GM12878 (cell line): Measurements from ENCODE around the gene SORBS1. TPM values are rescaled to one million over a fixed set of nuclear protein-coding genes. Genes with fewer than 3 reads are reported as not detected.
A peak's percentile ranks its signal among the peaks of the same experiment; 100 is the strongest.

Experiments
- ATAC-seq: fragments of 200-7000 bp; cut with Tn5 transposase; 3 replicates; pipeline ENCODE4 v1.9.1; 2020; ENCODE audit warnings: mild to moderate bottlenecking, moderate library complexity
- BruUV-seq: library from RNA; stranded (reverse); fragments of 400-500 nt; replicated peaks from 2 replicates; lab custom pipeline; 2021; lab: Mats Ljungman, UMichigan
- CTCF ChIA-PET: fragments of 300-600 bp; sonication (Branson Sonifier 250); formaldehyde crosslinking; extraction: SDS; loops from one replicate; lab custom pipeline; 2021; ENCODE audit warnings: inconsistent platforms; lab: Yijun Ruan, JAX
- POLR2A ChIA-PET: fragments of 350-600 bp; formaldehyde crosslinking; extraction: SDS; loops from one replicate; lab custom pipeline; 2021; ENCODE audit warnings: inconsistent platforms; lab: Charles Lee
- RAD21 ChIA-PET: fragments of 300-600 bp; sonication (Branson Sonifier 250); formaldehyde crosslinking; loops from one replicate; lab custom pipeline; 2023; ENCODE audit warnings: antibody characterized with exemption; ENCODE audit not compliant: unreplicated experiment; lab: Charles Lee
- SMC1A ChIA-PET: fragments of 300-600 bp; sonication (Branson Sonifier 250); formaldehyde crosslinking; loops from one replicate; lab custom pipeline; 2023; ENCODE audit not compliant: unreplicated experiment, uncharacterized antibody; lab: Charles Lee
- DNase-seq: peaks from one replicate; pipeline ENCODE4 v3.0.0-alpha.2; 2011; ENCODE audit warnings: low read depth, low spot score
- FAIRE-seq: peaks from 3 replicates; lab custom pipeline; 2011; peaks lifted over from hg19 to GRCh38; lab: Jason Lieb, UNC
- H2AFZ ChIP-seq: 2 replicates; pipeline ENCODE4 v1.6.0; 2011; ENCODE audit warnings: low read depth, low read length, control low read depth; ENCODE audit not compliant: control insufficient read depth
- H3K27ac ChIP-seq: 2 replicates; pipeline ENCODE4 v1.5.1; 2011; ENCODE audit warnings: control low read depth; ENCODE audit not compliant: control insufficient read depth, insufficient read depth
- H3K27me3 ChIP-seq, 2 experiments: replicated peaks in 1 of 2; 2 replicates each; pipeline versions ENCODE4 v1.6.0 to v1.6.1; 2011; ENCODE audit warnings: low read length in 1 of 2; ENCODE audit not compliant: control insufficient read depth in 2 of 2, insufficient read depth in 2 of 2
- H3K36me3 ChIP-seq, 2 experiments: 2 replicates each; pipeline ENCODE4 v1.5.1; 2011; ENCODE audit warnings: low read length in 1 of 2; ENCODE audit not compliant: control insufficient read depth in 2 of 2, insufficient read depth in 2 of 2
- H3K4me1 ChIP-seq: 2 replicates; pipeline ENCODE4 v1.6.1; 2011; ENCODE audit warnings: mild to moderate bottlenecking, low read length, moderate library complexity, mixed read lengths; ENCODE audit not compliant: control insufficient read depth, insufficient read depth
- H3K4me2 ChIP-seq: 2 replicates; pipeline ENCODE4 v1.6.0; 2011; ENCODE audit warnings: control low read depth; ENCODE audit not compliant: control insufficient read depth, insufficient read depth
- H3K4me3 ChIP-seq: fragments of 200-600 bp; sonication (generic); 2 replicates; pipeline ENCODE4 v1.5.1; 2016
- H3K79me2 ChIP-seq: 2 replicates; pipeline ENCODE4 v1.6.0; 2011; ENCODE audit warnings: low read length; ENCODE audit not compliant: control insufficient read depth, insufficient read depth
- H3K9ac ChIP-seq: 2 replicates; pipeline ENCODE4 v1.8.0; 2011; ENCODE audit warnings: low read length, control low read depth, mixed read lengths; ENCODE audit not compliant: control insufficient read depth, insufficient read depth
- H3K9me3 ChIP-seq: replicated peaks from 3 replicates; pipeline ENCODE4 v1.5.1; 2011; ENCODE audit warnings: mild to moderate bottlenecking, low read length; ENCODE audit not compliant: control insufficient read depth, insufficient read depth
- H4K20me1 ChIP-seq: 2 replicates; pipeline ENCODE4 v1.6.0; 2011; ENCODE audit not compliant: control insufficient read depth, insufficient read depth
- BCL11A ChIP-seq: IDR thresholded peaks from 2 replicates; pipeline ENCODE4 v1.6.1; 2011; ENCODE audit warnings: low read depth, low read length
- HCFC1 ChIP-seq: fragments of 150-350 bp; IDR thresholded peaks from 2 replicates; pipeline ENCODE4 v1.6.1; 2014; ENCODE audit warnings: low read length
- HDAC2 ChIP-seq: fragments of 200-600 bp; sonication (generic); IDR thresholded peaks from 2 replicates; pipeline ENCODE4 v1.6.1; 2017
- IKZF2 ChIP-seq, 2 experiments: fragments of 450-650 bp; IDR thresholded peaks; 2 replicates each; pipeline ENCODE4 v1.6.1; 2017; ENCODE audit warnings: mild to moderate bottlenecking in 2 of 2, moderate library complexity in 2 of 2
- KLF5 ChIP-seq: fragments of 450-650 bp; IDR thresholded peaks from 2 replicates; pipeline ENCODE4 v1.6.1; 2014; ENCODE audit warnings: mild to moderate bottlenecking; ENCODE audit not compliant: partially characterized antibody
- NR2C1 ChIP-seq: fragments of 450-650 bp; IDR thresholded peaks from 2 replicates; pipeline ENCODE4 v1.6.1; 2017; ENCODE audit warnings: antibody characterized with exemption, mild to moderate bottlenecking, moderate library complexity
- NR2F1 ChIP-seq: fragments of 450-650 bp; conservative IDR thresholded peaks from 2 replicates; pipeline ENCODE4 v1.6.1; 2017; ENCODE audit warnings: mild to moderate bottlenecking
- PAX8 ChIP-seq: fragments of 450-650 bp; IDR thresholded peaks from 2 replicates; pipeline ENCODE4 v1.6.1; 2017; ENCODE audit warnings: mild to moderate bottlenecking, moderate library complexity
- RCOR1 ChIP-seq: conservative IDR thresholded peaks from 2 replicates; pipeline ENCODE4 v1.6.1; 2012; ENCODE audit warnings: low read depth, low read length, improper control_type of control experiment
- SMAD1 ChIP-seq: fragments of 450-650 bp; IDR thresholded peaks from 2 replicates; pipeline ENCODE4 v1.6.1; 2018; ENCODE audit warnings: mild to moderate bottlenecking, low read depth; ENCODE audit not compliant: partially characterized antibody
- SPI1 ChIP-seq: IDR thresholded peaks from 2 replicates; pipeline ENCODE4 v1.6.1; 2011; ENCODE audit warnings: low read depth, mild to moderate bottlenecking, low read length, moderate library complexity, borderline replicate concordance; ENCODE audit not compliant: insufficient read depth
- TCF3 ChIP-seq: IDR thresholded peaks from 2 replicates; pipeline ENCODE4 v1.6.1; 2012; ENCODE audit warnings: low read depth, mild to moderate bottlenecking, low read length, borderline replicate concordance; ENCODE audit not compliant: insufficient read depth
- YBX1 ChIP-seq: fragments of 450-650 bp; IDR thresholded peaks from 2 replicates; pipeline ENCODE4 v1.6.1; 2016; ENCODE audit warnings: antibody characterized with exemption
- ZNF384 ChIP-seq: IDR thresholded peaks from 2 replicates; pipeline ENCODE4 v1.6.1; 2012; ENCODE audit warnings: low read depth, mild to moderate bottlenecking, low read length, improper control_type of control experiment, borderline replicate concordance
- WGBS: methylation state at CpG from one replicate; pipeline ENCODE4 v1.1.6; 2016; ENCODE audit warnings: low lambda C conversion rate; ENCODE audit not compliant: insufficient replicate concordance, insufficient coverage; ENCODE audit errors: missing lambda C conversion rate; 5-methylcytosine and 5-hydroxymethylcytosine counted together
- in situ Hi-C: fragments of 300-500 bp; cut with MboI; formaldehyde crosslinking; loops from 9 replicates; pipeline ENCODE4 v1.14.3; 2018; ENCODE audit warnings: mixed read lengths
- intact Hi-C: fragments of 100-400 bp; cut with micrococcal nuclease; formaldehyde crosslinking; loops from one replicate; pipeline ENCODE4 v1.14.2; 2022; ENCODE audit not compliant: unreplicated experiment
- polyA plus RNA-seq, 11 experiments: library from polyadenylated mRNA; depleted of rRNA in 4 of 11; unstranded in 6 of 11; stranded (reverse) in 5 of 11; fragments of >200 nt; fragmentation: Nextera tagmentation in 4 of 11; fragmentation: Illumina TruSeq in 1 of 11; extraction: Ambion mirVana in 4 of 11; extraction: Trizol in 1 of 11; gene quantifications; 1 replicate in 1 of 11; 2 replicates in 10 of 11; pipeline versions ENCODE4 v1.2.1 to v1.2.3, GENCODE V29; 2011 to 2016; ENCODE audit warnings: inconsistent platforms in 2 of 11, missing spikeins in 2 of 11, low read depth in 1 of 11
- total RNA-seq, 4 experiments: library from RNA; depleted of rRNA in 3 of 4; stranded (reverse); fragments of >200 nt in 3 of 4; fragmentation: Illumina TruSeq in 1 of 4; extraction: Trizol in 1 of 4; gene quantifications; 2 replicates each; pipeline versions ENCODE4 v1.2.1 to v1.2.3, GENCODE V29; 2013 to 2021
- TF ChIP-seq, protein P1 (sequence below): fragments of 450-650 bp; IDR thresholded peaks from 2 replicates; pipeline ENCODE4 v1.6.1; 2016; ENCODE audit warnings: mild to moderate bottlenecking, moderate library complexity, borderline replicate concordance
- TF ChIP-seq, protein P2 (sequence below): fragments of 450-650 bp; conservative IDR thresholded peaks from 2 replicates; pipeline ENCODE4 v1.6.1; 2017; ENCODE audit warnings: mild to moderate bottlenecking, moderate library complexity
- TF ChIP-seq, protein P3 (sequence below): IDR thresholded peaks from 2 replicates; pipeline ENCODE4 v1.6.1; 2012; ENCODE audit warnings: low read depth, low read length, improper control_type of control experiment
- TF ChIP-seq, protein P4 (sequence below): IDR thresholded peaks from 2 replicates; pipeline ENCODE4 v1.6.1; 2011; ENCODE audit warnings: low read depth, mild to moderate bottlenecking, low read length, moderate library complexity, borderline replicate concordance; ENCODE audit errors: extremely low read depth

SORBS1 gene
- total and polyA plus RNA-seq, 10 of the 15 experiments (the other 5 are each of a cell fraction or from before 2014, with no cell fraction given), result 0.13 to 0.75 (median 0.39) TPM

DNA sequence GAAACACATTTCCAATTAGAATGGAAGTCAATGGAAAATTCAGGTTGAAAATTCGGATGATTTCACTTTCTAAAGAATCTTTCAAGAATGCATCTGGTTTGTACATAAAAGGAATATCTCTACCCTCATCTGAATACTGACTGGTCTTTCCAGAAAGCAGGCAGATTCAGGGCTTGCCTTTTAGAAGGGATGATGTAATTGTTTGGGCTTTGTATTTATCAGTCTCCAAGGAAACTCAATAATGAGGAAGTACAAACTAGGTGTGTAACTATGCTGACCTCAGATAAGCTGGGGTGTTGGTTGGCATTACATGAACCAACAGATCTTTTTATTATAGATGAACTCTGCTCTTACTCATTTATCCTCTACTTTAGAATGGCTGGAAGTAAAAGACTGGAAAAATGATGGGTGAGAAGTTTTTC is 294.5 kb downstream of the SORBS1 start:
- H4K20me1 ChIP-seq, result no peaks in the 10 kb centered on the region; the same call in 1 of the 2 replicates
- intact Hi-C loops (no loop called here), in situ Hi-C loops (no loop called here)
- FAIRE-seq (peak; percentile 13), ATAC-seq (peak; percentile 93), DNase-seq (no peak)
- BruUV-seq, result no TSS peak
- ChIA-PET SMC1A (interaction anchor here (1.0 to 3.6 kb wide), 5 partner anchors 13 to 96 kb away, joined by 3 to 13 read pairs (median 4); no protein-coding TSS in a partner anchor), CTCF (interaction anchor here (1.1 to 2.2 kb wide), 5 partner anchors 10 to 108 kb away, joined by 3 to 5 read pairs (median 4); no protein-coding TSS in a partner anchor), RAD21 (no interaction called here), POLR2A (interaction anchor here (0.6 kb wide), 1 partner anchor 12 kb away, joined by 3 read pairs; no protein-coding TSS in a partner anchor)
- H3K27ac ChIP-seq, result no peak overlapping the region
- peaks cover 38 to 48% of the 10 kb centered on the region in 2 experiments for H3K36me3 ChIP-seq
- H3K4me2 ChIP-seq, result no peak overlapping the region
- H3K27me3 ChIP-seq, result no peaks in the 10 kb centered on the region
- no peaks in the 10 kb centered on the region for H3K9me3 ChIP-seq
- 0% methylated on average over 1 of the region's 1 CpG for WGBS
- H3K79me2 ChIP-seq, result peaks cover 20% of the 10 kb centered on the region
- H3K4me1 ChIP-seq, result peaks cover 4% of the 10 kb centered on the region; the same call in 1 of the 2 replicates
- H2AFZ ChIP-seq, result no peak overlapping the region
- no peak overlapping the region for H3K9ac ChIP-seq
- H3K4me3 ChIP-seq, result no peak overlapping the region
- TF ChIP-seq, protein P1, sequence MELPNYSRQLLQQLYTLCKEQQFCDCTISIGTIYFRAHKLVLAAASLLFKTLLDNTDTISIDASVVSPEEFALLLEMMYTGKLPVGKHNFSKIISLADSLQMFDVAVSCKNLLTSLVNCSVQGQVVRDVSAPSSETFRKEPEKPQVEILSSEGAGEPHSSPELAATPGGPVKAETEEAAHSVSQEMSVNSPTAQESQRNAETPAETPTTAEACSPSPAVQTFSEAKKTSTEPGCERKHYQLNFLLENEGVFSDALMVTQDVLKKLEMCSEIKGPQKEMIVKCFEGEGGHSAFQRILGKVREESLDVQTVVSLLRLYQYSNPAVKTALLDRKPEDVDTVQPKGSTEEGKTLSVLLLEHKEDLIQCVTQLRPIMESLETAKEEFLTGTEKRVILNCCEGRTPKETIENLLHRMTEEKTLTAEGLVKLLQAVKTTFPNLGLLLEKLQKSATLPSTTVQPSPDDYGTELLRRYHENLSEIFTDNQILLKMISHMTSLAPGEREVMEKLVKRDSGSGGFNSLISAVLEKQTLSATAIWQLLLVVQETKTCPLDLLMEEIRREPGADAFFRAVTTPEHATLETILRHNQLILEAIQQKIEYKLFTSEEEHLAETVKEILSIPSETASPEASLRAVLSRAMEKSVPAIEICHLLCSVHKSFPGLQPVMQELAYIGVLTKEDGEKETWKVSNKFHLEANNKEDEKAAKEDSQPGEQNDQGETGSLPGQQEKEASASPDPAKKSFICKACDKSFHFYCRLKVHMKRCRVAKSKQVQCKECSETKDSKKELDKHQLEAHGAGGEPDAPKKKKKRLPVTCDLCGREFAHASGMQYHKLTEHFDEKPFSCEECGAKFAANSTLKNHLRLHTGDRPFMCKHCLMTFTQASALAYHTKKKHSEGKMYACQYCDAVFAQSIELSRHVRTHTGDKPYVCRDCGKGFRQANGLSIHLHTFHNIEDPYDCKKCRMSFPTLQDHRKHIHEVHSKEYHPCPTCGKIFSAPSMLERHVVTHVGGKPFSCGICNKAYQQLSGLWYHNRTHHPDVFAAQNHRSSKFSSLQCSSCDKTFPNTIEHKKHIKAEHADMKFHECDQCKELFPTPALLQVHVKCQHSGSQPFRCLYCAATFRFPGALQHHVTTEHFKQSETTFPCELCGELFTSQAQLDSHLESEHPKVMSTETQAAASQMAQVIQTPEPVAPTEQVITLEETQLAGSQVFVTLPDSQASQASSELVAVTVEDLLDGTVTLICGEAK, result no peak
- TF ChIP-seq RCOR1 (no peak), NR2C1 (no peak), IKZF2 (IDR thresholded peaks at IDR 0.05) (peak; percentile 44 to 56; a peak in 3 of 4 replicates), TCF3 (no peak), PAX8 (no peak), YBX1 (no peak), SPI1 (peak; percentile 58; the same call in 1 of the 2 replicates), HCFC1 (no peak), KLF5 (no peak), HDAC2 (no peak), BCL11A (no peak), NR2F1 (no peak), SMAD1 (no peak), ZNF384 (no peak)
- TF ChIP-seq, protein P2, sequence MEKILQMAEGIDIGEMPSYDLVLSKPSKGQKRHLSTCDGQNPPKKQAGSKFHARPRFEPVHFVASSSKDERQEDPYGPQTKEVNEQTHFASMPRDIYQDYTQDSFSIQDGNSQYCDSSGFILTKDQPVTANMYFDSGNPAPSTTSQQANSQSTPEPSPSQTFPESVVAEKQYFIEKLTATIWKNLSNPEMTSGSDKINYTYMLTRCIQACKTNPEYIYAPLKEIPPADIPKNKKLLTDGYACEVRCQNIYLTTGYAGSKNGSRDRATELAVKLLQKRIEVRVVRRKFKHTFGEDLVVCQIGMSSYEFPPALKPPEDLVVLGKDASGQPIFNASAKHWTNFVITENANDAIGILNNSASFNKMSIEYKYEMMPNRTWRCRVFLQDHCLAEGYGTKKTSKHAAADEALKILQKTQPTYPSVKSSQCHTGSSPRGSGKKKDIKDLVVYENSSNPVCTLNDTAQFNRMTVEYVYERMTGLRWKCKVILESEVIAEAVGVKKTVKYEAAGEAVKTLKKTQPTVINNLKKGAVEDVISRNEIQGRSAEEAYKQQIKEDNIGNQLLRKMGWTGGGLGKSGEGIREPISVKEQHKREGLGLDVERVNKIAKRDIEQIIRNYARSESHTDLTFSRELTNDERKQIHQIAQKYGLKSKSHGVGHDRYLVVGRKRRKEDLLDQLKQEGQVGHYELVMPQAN, result no peak
- TF ChIP-seq, protein P3, sequence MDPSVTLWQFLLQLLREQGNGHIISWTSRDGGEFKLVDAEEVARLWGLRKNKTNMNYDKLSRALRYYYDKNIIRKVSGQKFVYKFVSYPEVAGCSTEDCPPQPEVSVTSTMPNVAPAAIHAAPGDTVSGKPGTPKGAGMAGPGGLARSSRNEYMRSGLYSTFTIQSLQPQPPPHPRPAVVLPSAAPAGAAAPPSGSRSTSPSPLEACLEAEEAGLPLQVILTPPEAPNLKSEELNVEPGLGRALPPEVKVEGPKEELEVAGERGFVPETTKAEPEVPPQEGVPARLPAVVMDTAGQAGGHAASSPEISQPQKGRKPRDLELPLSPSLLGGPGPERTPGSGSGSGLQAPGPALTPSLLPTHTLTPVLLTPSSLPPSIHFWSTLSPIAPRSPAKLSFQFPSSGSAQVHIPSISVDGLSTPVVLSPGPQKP, result no peak
- TF ChIP-seq, protein P4, sequence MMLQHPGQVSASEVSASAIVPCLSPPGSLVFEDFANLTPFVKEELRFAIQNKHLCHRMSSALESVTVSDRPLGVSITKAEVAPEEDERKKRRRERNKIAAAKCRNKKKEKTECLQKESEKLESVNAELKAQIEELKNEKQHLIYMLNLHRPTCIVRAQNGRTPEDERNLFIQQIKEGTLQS, result no peak
